MM.1S (cell line): ENCODE measurements around the gene SIGLEC6.

Experiments
- DNase-seq: peaks from one replicate; pipeline ENCODE4 v3.0.0-alpha.2; 2015
- H2AFZ ChIP-seq: fragments of 300-600 bp; sonication (generic); 2 replicates; pipeline ENCODE4 v1.6.0; 2016; ENCODE audit warnings: antibody characterized with exemption, low read length
- H3F3A ChIP-seq: fragments of 300-600 bp; sonication (generic); 2 replicates; pipeline ENCODE4 v1.6.1; 2016; ENCODE audit warnings: mild to moderate bottlenecking, antibody characterized with exemption, low read length, moderate library complexity, mixed read lengths; ENCODE audit not compliant: insufficient read depth
- H3K27ac ChIP-seq: fragments of 300-600 bp; sonication (generic); 2 replicates; pipeline ENCODE4 v1.5.1; 2016; ENCODE audit warnings: mild to moderate bottlenecking, low read length
- H3K27me3 ChIP-seq: fragments of 300-600 bp; sonication (generic); replicated peaks from 2 replicates; pipeline ENCODE4 v1.6.0; 2016; ENCODE audit warnings: low read length; ENCODE audit not compliant: insufficient read depth
- H3K36me3 ChIP-seq: fragments of 300-600 bp; sonication (generic); replicated peaks from 2 replicates; pipeline ENCODE4 v1.6.1; 2016; ENCODE audit warnings: mild to moderate bottlenecking, low read length, mixed read lengths; ENCODE audit not compliant: insufficient read depth
- H3K4me1 ChIP-seq: fragments of 300-600 bp; sonication (generic); 2 replicates; pipeline ENCODE4 v1.6.1; 2016; ENCODE audit warnings: low read length, mixed read lengths
- H3K4me2 ChIP-seq: fragments of 300-600 bp; sonication (generic); 2 replicates; pipeline ENCODE4 v1.6.0; 2016; ENCODE audit warnings: low read depth, low read length
- H3K4me3 ChIP-seq: fragments of 300-600 bp; sonication (generic); 2 replicates; pipeline ENCODE4 v1.5.1; 2016; ENCODE audit warnings: low read length, mixed read lengths
- H3K79me2 ChIP-seq: fragments of 300-600 bp; sonication (generic); 2 replicates; pipeline ENCODE4 v1.6.1; 2016; ENCODE audit warnings: mixed run types, low read length, mixed read lengths
- H3K9ac ChIP-seq: fragments of 300-600 bp; sonication (generic); 2 replicates; pipeline ENCODE4 v1.6.1; 2016; ENCODE audit warnings: low read length, mixed read lengths
- H3K9me2 ChIP-seq: fragments of 300-600 bp; sonication (generic); replicated peaks from 2 replicates; pipeline ENCODE4 v1.6.1; 2016; ENCODE audit warnings: mild to moderate bottlenecking, low read length, mixed read lengths; ENCODE audit not compliant: insufficient read depth
- H3K9me3 ChIP-seq: fragments of 300-600 bp; sonication (generic); replicated peaks from 2 replicates; pipeline ENCODE4 v1.6.1; 2016; ENCODE audit warnings: mild to moderate bottlenecking, low read length, mixed read lengths; ENCODE audit not compliant: insufficient read depth
- H4K20me1 ChIP-seq: fragments of 300-600 bp; sonication (generic); 2 replicates; pipeline ENCODE4 v1.6.1; 2016; ENCODE audit warnings: mild to moderate bottlenecking, low read length, moderate library complexity, mixed read lengths; ENCODE audit not compliant: insufficient read depth
- CTCF ChIP-seq: fragments of 300-600 bp; sonication (generic); IDR thresholded peaks from 2 replicates; pipeline ENCODE4 v1.5.1; 2016; ENCODE audit warnings: antibody characterized with exemption, low read length, mixed read lengths
- EZH2 ChIP-seq: fragments of 300-600 bp; sonication (generic); optimal IDR thresholded peaks from 2 replicates; pipeline ENCODE3; 2017; ENCODE audit warnings: low read depth, mild to moderate bottlenecking, antibody characterized with exemption, low read length, mixed read lengths
- EZH2phosphoT487 ChIP-seq: fragments of 300-600 bp; sonication (generic); IDR thresholded peaks from 2 replicates; pipeline ENCODE4 v1.6.1; 2018; ENCODE audit warnings: antibody characterized with exemption, low read length

The SIGLEC6 gene

GRCh38 chr19:51514866-51515481, 16.5 kb downstream of the SIGLEC6 start:
- H3K9me3 ChIP-seq, result no peaks in the 10 kb centered on the region
- no peaks in the 10 kb centered on the region for H3F3A ChIP-seq
- no peak overlapping the region for H3K27ac ChIP-seq
- no peak overlapping the region for H3K9ac ChIP-seq
- H3K36me3 ChIP-seq, result no peaks in the 10 kb centered on the region
- H3K79me2 ChIP-seq, result no peaks in the 10 kb centered on the region
- H3K4me3 ChIP-seq, result no peak overlapping the region
- H3K4me2 ChIP-seq, result no peak overlapping the region
- no peak overlapping the region for H2AFZ ChIP-seq
- H3K4me1 ChIP-seq, result no peaks in the 10 kb centered on the region
- no peaks in the 10 kb centered on the region for H3K27me3 ChIP-seq
- TF ChIP-seq EZH2phosphoT487 (no peak), CTCF (peak; percentile 60)
- H3K9me2 ChIP-seq, result no peaks in the 10 kb centered on the region
- DNase-seq, result peak; percentile 39
- H4K20me1 ChIP-seq, result no peaks in the 10 kb centered on the region

- H3K79me2 ChIP-seq, result no peaks in the 10 kb centered on the region
- H3K9me3 ChIP-seq, result no peaks in the 10 kb centered on the region
- no peaks in the 10 kb centered on the region for H3K27me3 ChIP-seq
- no peaks in the 10 kb centered on the region for H3K9me2 ChIP-seq
- no peaks in the 10 kb centered on the region for H3K36me3 ChIP-seq
- DNase-seq, result no peak
- TF ChIP-seq CTCF (no peak), EZH2phosphoT487 (no peak), EZH2 (no peak)
- H2AFZ ChIP-seq, result no peak overlapping the region
- H3F3A ChIP-seq, result no peaks in the 10 kb centered on the region
- no peak overlapping the region for H3K9ac ChIP-seq
- H3K4me3 ChIP-seq, result no peak overlapping the region
- H3K27ac ChIP-seq, result no peak overlapping the region
- H4K20me1 ChIP-seq, result no peaks in the 10 kb centered on the region
- H3K4me1 ChIP-seq, result no peaks in the 10 kb centered on the region
- H3K4me2 ChIP-seq, result no peak overlapping the region
These were observed 17.5 kb downstream of the SIGLEC6 start for GRCh38 chr19:51513968-51514367.

- Histone ChIP-seq H3K4me1 (no peaks in the 10 kb centered on the region), H3F3A (no peaks in the 10 kb centered on the region), H2AFZ (no peak overlapping the region), H4K20me1 (no peaks in the 10 kb centered on the region; the same call in 1 of the 2 replicates), H3K36me3 (no peaks in the 10 kb centered on the region), H3K4me3 (no peak overlapping the region), H3K9ac (no peak overlapping the region), H3K9me3 (no peaks in the 10 kb centered on the region), H3K9me2 (no peaks in the 10 kb centered on the region), H3K79me2 (no peaks in the 10 kb centered on the region), H3K27me3 (no peaks in the 10 kb centered on the region), H3K27ac (no peak overlapping the region), H3K4me2 (no peak overlapping the region)
- TF ChIP-seq EZH2phosphoT487 (no peak), CTCF (no peak), EZH2 (no peak)
- DNase-seq, result no peak
These were observed 20.1 kb downstream of the SIGLEC6 start for GRCh38 chr19:51511353-51511752.
